GM18526 (cell line): ENCODE measurements around the gene SIRPD.

ENCODE experiments used
- POLR2A ChIP-seq: IDR thresholded peaks from 3 replicates; pipeline ENCODE4 v1.6.1; 2011; ENCODE audit not compliant: insufficient read length; ENCODE audit errors: extremely low read depth

SIRPD gene

DNA sequence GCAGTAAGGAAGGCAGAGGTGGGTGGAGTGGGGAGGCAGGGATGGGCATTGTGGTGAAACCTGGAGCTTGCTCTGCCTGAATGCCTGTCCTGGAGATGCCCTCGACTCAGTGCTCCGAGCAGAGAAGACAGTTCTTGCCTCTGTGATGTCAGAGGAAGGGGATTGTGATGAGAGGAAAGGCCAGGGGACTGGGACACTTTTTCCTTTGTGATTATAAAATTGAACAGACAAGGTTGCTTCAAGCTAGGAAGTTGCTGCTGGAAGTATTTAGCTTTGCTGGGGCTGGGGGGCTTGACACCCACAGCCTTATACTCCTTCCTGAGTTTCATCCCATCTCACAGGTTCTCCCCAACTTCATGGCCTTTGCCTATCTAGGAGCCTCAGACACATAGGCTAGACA is at the start of gene SIRPD:
Gene SIRPD (minus strand): TSS at position 101 of the 400 bp plus-strand sequence. CDS start 52 bp downstream, at position 49.
- no peak for TF ChIP-seq POLR2A

DNA sequence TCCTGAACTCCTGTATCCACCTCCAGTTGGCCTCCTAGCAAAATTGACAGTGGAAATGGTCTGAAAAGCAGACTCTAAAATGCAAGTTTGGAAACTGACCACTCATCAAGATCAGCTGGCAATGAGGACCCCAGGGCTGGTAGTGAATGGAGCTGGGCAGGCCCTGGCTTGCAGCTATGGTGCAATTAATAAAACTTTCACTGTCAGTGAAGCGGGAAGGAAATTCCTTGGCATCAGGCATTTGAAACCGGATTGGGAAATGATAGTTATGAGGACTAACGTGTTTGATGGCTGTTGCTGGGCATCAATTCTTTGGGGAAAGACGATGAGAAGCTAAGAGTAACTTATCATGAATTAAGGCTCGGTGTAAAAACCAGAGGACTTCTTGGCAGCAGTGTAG is 43.2 kb upstream of the SIRPD start:
- no peak for TF ChIP-seq POLR2A

DNA sequence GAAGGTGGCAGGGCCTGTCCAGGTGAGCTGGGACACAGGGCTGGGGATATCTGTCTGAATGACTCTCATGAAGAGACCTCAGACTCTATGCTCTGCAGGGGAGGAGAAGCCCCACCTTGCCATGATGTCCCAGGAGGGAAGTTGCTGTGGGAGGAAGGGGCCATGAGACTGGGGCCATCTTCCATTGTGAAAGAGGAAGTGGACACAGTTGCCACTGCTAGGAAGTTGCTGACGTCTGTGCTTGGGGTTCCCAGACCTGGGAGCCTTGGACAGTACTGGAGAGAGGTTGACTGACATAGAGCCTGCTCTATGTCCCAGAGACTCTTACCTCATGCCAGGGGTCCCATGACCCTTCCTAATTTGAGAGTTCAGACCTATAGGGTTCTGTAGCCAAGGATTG is 37.8 kb upstream of the SIRPD start:
- no peak for TF ChIP-seq POLR2A

DNA sequence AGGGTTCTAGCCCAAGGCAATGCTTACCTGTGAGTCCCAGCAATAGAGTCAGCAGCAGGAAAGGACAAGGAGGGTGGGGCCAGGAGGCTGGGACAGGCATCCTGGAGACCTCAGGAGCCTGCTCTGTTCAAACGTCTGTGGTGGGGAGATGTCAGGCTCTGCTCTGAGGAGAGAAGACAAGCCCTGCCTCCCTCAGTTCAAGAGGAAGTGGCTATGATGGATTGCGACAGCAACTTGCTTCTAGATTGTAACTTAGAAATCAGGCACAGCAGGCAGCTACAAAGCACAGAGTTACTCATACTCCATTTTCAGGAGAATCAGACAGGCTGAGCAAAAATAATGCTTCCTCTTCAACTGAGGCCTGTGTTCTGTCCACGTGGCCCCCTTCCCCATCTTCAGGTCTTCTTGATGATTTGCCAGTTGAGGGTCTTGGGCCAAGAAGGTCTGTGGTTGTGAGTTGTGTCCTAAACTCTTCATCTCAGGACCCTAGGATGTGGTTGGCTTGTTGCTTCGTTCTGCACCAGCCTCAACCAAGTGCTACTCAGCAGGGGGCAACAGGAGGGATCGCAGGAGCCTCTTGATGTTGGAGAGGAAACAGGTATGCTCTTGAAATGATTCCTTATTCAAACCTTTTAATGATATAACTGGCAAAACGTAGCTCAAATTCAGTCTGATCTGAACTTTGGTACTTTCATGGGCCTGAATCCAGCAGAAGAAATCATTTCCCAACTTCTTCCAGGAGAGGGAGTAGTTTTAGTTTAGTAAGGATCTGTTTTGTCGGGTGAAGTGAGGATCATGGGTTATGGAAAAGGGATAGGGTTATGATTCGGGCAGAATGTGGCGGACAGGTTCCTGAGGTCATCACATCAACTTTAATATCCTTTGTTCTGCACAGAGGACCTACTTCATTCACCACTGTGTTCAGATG is 31.3 kb upstream of the SIRPD start:
- TF ChIP-seq POLR2A, result no peak

DNA sequence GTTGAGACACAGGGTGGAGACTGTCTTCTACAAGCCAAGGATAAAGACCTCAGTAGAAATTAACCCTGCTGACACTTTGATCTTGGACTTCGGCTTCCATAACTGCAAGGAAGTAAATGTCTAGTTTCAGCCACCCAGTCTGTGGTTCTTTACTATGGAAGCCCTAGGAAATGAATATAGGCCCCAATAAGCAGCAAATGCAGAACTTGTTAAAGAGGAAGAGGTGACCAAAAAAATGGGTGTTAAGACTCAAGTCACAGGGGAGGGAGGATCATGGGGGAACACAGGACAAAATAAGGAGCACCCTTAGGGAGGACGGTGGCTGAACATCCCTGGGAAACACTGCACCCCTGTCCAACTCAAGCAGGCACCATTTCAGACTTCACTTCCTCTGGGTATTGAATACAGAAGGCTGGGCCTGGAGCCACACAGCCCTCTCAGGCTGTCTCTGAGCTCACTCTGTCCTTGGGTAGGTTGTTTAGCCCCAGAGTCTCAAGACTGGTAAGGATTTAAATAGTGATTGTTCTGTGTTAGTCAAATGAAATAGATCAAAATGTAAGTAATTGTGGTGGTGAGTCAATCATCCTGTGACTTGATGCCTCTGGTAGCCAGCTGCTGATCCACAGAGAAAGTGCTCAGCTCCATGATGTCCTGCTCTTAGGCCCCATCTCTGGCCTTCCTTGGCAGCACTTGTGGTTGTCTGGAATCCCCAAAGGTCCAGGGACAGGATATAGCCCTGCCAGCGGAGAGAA is 30.5 kb upstream of the SIRPD start:
- no peak for TF ChIP-seq POLR2A

DNA sequence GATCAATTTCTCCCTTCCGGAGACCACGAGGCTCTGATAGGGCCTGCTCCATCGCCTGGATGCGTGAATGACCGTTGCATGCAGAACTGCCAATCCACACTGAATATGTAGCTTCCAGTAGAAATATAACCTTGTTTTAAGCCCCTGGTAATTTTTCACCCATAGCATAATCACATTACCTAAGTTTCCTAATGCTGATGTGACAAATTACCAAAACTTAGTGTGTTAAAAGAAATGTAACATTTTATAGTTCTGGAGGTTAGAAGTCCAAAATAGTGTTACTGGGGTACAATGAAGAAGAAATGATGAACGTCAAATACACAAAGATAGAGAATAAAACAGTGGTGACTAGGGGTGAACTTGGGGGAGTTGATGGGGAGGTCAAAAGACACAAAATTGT is 22.0 kb upstream of the SIRPD start:
- TF ChIP-seq POLR2A, result no peak

DNA sequence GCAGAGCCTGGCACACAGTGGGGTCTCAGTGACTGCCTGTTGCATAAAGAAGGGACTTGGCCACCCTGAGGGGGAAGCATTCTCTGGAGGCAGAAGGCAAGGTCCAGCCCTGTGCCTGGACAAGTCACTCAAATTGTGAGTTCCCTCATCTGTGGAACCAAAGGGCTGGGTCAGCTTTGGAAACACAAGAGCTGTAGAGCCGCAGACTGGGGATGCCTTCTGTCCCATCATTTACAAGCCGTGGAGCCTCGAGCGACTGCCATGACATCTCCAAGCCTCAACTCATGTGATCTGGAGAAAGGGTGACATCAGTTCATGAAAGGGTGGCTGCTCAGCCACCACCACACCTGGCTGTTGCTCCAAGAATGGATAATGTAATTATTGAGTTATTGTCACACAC is 20.4 kb upstream of the SIRPD start:
- TF ChIP-seq POLR2A, result no peak

DNA sequence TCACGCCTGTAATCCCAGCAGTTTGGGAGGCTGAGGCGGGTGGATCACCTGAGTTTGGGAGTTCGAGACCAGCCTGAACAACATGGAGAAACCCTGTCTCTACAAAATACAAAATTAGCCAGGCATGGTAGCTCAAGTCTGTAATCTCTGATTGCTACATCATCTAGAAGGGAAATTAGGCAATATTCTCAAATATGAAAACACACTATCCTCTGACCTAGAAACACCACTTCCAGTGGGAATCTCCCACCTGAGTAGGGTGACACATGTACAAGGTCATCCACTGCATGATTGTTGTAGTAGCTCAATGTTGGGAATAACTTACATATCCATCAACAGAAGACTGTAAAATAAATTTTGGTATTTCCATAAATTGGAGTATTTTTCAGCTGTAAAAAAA is 19.1 kb upstream of the SIRPD start:
- TF ChIP-seq POLR2A, result no peak

DNA sequence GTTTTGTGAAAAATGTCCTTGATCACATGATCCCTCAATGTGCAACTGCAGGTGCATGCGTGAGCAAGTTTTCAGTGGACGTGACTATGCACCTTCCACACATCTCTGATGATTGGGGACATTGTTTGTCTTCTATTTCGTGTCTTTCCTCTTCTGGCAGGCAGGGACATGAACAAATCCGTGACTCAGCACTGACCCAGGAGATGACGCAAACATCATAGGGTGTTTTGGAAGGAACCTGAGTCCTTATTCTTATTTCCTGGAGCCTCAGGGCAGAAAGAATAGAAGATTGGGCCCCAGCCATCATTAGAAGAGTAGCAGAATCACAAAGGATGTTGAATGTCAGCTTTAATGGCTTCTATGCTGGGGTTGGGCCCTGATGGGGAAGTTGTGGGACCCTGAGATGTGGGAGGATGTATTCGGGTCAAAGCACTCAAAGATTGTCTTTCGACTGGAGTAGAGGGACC is 11.9 kb upstream of the SIRPD start:
- no peak for TF ChIP-seq POLR2A

DNA sequence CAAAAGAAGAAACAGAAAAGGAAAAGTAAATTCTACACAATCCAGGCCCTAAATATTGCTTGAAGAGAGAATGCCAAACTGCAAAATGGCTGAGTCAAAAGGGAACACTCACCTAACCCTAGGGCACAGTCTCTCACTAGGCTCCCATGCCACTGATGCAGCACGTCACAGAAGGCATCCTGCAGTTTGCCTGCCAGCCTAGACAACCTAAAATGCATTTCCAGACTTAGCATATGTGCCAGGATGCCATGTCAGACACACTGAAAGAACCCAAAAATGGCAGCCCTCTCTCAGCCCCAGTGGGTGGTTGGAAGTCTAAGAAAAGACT is 10.6 kb upstream of the SIRPD start:
- no peak for TF ChIP-seq POLR2A

DNA sequence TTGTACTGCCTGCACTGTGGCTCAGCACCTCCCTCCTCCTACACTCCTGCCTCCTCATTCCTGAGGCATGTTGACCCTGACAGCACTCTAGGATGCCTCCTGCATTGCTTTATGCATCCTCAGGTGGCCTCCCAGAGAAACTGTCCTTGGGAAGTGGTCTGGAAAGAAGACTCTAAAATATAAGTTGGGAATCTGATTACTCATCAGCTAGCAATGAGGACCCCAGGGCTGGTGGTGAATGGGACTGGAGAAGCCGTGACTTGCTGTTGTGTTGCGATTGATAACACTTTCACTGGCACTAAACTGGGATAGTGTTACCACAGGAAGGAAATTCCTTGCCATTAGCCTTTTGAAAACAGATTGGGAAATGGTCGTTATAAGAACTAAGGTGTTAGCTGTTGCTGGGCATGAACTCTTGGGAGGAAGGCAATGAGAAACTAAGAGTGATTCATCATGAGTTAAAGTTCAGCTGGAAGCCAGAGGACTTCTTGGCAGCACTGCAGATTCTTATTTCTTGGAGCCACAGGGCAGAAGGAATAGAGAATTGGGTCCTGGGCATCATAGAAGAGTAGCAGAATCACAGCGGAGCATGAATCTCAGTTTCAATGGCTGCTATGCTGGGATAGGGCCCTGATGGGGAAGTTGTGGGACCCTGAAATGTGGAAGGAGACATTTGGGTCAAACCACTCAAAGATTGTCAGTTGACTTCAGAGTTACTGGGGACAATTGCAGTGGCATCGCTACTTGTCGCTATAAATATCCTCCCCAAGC is 10.1 kb upstream of the SIRPD start:
- no peak for TF ChIP-seq POLR2A

DNA sequence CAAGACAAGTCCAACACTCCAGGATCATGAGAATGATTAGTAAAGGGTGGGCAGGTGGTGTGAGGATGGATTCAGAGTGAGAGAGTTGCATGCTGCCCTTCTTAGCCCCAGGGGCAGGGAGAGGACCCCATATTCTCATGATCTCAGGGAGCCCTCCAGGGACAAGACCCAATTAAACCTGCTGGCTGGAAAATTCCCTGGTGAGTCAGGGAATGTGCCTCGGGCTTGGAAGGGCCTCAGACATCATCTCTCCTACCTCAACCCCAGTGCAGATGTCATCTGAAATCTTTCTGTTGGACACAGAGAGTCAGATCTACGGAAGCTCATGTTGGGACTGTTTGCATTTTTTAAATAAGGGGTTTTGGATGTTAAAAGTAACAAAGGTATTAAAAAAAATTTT is 9.2 kb upstream of the SIRPD start:
- TF ChIP-seq POLR2A, result no peak

DNA sequence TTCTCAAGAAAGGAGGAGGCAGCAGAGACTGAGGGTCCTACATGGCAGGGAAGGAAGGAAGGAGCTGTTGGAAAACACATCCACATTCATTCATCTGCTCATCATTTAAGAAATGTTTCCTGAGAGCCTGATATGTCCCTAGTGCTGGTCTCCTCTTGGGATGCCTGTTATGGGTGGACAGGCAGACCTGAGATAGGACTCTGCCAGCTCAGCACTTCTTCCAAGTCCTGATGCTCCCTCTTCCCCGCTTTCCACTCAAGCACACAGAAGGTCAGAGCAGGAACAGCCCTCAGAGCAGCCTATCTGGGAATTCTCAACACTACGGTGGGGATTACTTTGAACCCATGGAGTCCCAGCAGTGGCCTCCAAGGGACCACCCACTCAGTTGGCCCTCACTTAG is 8.0 kb upstream of the SIRPD start:
- no peak for TF ChIP-seq POLR2A

DNA sequence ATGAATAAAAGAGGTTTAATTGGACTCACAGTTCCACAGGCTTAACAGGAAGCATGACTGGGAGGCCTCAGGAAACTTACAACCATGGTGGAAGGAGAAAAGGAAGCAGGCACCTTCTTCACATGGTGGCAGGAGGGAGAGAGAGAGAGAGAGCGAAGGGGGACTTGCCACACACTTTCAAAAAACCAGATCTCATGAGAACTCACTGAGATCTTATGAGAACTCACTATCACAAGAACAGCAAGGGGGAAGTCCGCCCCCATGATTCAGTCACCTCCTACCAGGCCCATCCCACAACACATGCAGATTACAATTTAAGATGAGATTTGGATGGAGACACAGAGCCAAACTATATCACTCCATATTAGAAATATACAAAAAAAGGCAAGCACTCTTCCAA is 6.1 kb upstream of the SIRPD start:
- no peak for TF ChIP-seq POLR2A

DNA sequence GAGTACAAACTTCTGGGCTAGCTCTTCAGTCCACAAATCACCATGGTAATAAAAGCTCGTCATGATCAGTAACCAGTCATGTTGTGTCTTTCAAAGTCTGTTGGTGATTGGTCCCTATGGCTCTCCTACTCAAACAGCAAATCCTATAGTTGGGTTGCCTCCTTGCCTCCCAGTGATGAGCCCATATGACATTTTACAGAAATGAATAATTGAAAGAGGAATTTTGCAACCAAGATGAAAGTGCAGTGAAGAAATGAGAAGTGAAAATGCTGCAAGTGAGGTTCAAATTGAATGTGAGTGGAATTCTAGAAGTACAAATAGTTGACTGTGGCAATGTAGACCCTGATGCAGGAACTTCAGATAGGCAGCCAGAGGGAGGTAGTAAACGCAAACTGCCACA is 5.1 kb upstream of the SIRPD start:
- no peak for TF ChIP-seq POLR2A

DNA sequence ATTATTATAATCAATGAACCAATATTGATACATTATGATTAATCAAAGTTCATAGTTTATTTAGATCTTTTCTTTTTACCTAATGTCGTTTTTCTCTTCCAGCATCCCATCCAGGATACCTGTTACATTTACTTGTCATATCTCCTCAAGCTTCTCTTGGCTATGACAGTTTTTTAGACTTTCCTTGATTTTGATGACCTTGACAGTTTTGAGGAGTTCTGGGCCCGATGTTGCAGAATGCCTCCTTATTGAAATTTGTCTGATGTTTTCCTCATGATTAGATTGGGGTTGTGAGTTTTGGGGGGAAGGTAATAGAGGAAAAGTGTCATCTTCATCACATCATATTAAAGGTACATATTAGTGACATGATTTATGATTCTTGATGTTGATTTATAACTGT is 3.8 kb upstream of the SIRPD start:
- no peak for TF ChIP-seq POLR2A
